PFSK-1 (cell line): Measurements from ENCODE around the gene MIEF1.

Experiments
- FOXP2 ChIP-seq: optimal IDR thresholded peaks from 2 replicates; pipeline ENCODE3; 2011; ENCODE audit warnings: borderline replicate concordance, control low read depth, inconsistent platforms; ENCODE audit not compliant: insufficient read depth; ENCODE audit errors: extremely low read length, extremely low read depth
- POLR2AphosphoS5 ChIP-seq: IDR thresholded peaks from 2 replicates; pipeline ENCODE4 v1.6.1; 2012; ENCODE audit warnings: low read depth, mild to moderate bottlenecking, control low read depth, low read length, moderate library complexity
- REST ChIP-seq, 2 experiments: IDR thresholded peaks; 2 replicates each; pipeline versions ENCODE4 v1.6.1 to v1.8.0; 2011 to 2012; ENCODE audit warnings: low read depth in 2 of 2, low read length in 2 of 2, control low read depth in 1 of 2, inconsistent platforms in 1 of 2, mild to moderate bottlenecking in 1 of 2, moderate library complexity in 1 of 2; ENCODE audit not compliant: insufficient read depth in 1 of 2
- SIN3A ChIP-seq: IDR thresholded peaks from 2 replicates; pipeline ENCODE4 v1.6.1; 2012; ENCODE audit warnings: mild to moderate bottlenecking, low read length, moderate library complexity, borderline replicate concordance; ENCODE audit not compliant: insufficient read depth
- TAF1 ChIP-seq: IDR thresholded peaks from 2 replicates; pipeline ENCODE4 v1.6.1; 2012; ENCODE audit warnings: low read length, control low read depth, borderline replicate concordance; ENCODE audit not compliant: insufficient read depth

GRCh38 chr22:39532215-39533073 is 30.4 kb downstream of the MIEF1 start, which contains the start of gene RPS19BP1:
- TF ChIP-seq POLR2AphosphoS5 (peak; percentile 88), REST (IDR thresholded peaks at IDR 0.05; ENCODE audit: insufficient read depth in 1 of 2, low read depth in 2 of 2, low read length in 2 of 2) (no peak), TAF1 (peak; percentile 87; the same call in 1 of the 2 replicates), SIN3A (0 out of 2 replicates have a peak, but pooled peaks have one; percentile 72), FOXP2 (no peak)
